H9 (cell line): ENCODE results near the gene WDR89. TPM values are rescaled to one million over a fixed set of nuclear protein-coding genes. Genes with fewer than 3 reads are reported as not detected.

Source experiments
- DNase-seq: peaks from one replicate; pipeline ENCODE4 v3.0.0-alpha.2; 2017
- H2AFZ ChIP-seq: one replicate; pipeline ENCODE4 v1.6.1; 2013; ENCODE audit warnings: mild to moderate bottlenecking, low read length, control low read depth, moderate library complexity
- H2AK5ac ChIP-seq: 2 replicates; pipeline ENCODE4 v1.6.1; 2013; ENCODE audit warnings: low read length, control low read depth, mixed read lengths; ENCODE audit not compliant: insufficient read length
- H2BK120ac ChIP-seq: one replicate; pipeline ENCODE4 v1.6.1; 2013; ENCODE audit warnings: low read depth, mild to moderate bottlenecking, low read length, control low read depth, inconsistent platforms; ENCODE audit not compliant: poor library complexity, severe bottlenecking
- H2BK12ac ChIP-seq: 2 replicates; pipeline ENCODE4 v1.6.1; 2013; ENCODE audit warnings: low read length, control low read depth, mixed read lengths, low read depth; ENCODE audit not compliant: insufficient read length
- H2BK15ac ChIP-seq: 2 replicates; pipeline ENCODE4 v1.6.1; 2013; ENCODE audit warnings: low read depth, low read length, control low read depth
- H2BK20ac ChIP-seq: one replicate; pipeline ENCODE4 v1.6.1; 2013; ENCODE audit warnings: low read depth, mild to moderate bottlenecking, low read length, control low read depth, inconsistent platforms; ENCODE audit not compliant: poor library complexity, severe bottlenecking
- H2BK5ac ChIP-seq: 2 replicates; pipeline ENCODE4 v1.6.1; 2013; ENCODE audit warnings: low read length, control low read depth, mixed read lengths; ENCODE audit not compliant: insufficient read length
- H3K14ac ChIP-seq: 2 replicates; pipeline ENCODE4 v1.6.1; 2013; ENCODE audit warnings: low read length, control low read depth; ENCODE audit not compliant: insufficient read depth
- H3K18ac ChIP-seq: 2 replicates; pipeline ENCODE4 v1.6.1; 2013; ENCODE audit warnings: low read depth, mild to moderate bottlenecking, mixed read lengths, low read length, control low read depth; ENCODE audit not compliant: insufficient read length
- H3K23ac ChIP-seq: 2 replicates; pipeline ENCODE4 v1.6.1; 2013; ENCODE audit warnings: low read length, control low read depth, mixed read lengths, low read depth; ENCODE audit not compliant: insufficient read length
- H3K23me2 ChIP-seq: 2 replicates; pipeline ENCODE4 v1.6.1; 2013; ENCODE audit warnings: low read depth, mild to moderate bottlenecking, mixed read lengths, low read length, control low read depth; ENCODE audit not compliant: insufficient read length, poor library complexity, severe bottlenecking
- H3K27ac ChIP-seq: 2 replicates; pipeline ENCODE4 v1.5.1; 2013; ENCODE audit warnings: low read length, control low read depth, mixed read lengths, low read depth; ENCODE audit not compliant: insufficient read length
- H3K27me3 ChIP-seq: 2 replicates; pipeline ENCODE4 v1.6.1; 2013; ENCODE audit warnings: low read length, control low read depth, inconsistent platforms; ENCODE audit not compliant: insufficient read depth
- H3K4ac ChIP-seq: 2 replicates; pipeline ENCODE4 v1.6.1; 2013; ENCODE audit warnings: low read depth, mild to moderate bottlenecking, control low read depth, inconsistent platforms, low read length, moderate library complexity
- H3K4me1 ChIP-seq: 2 replicates; pipeline ENCODE4 v1.6.1; 2013; ENCODE audit warnings: low read length, control low read depth, inconsistent platforms; ENCODE audit not compliant: insufficient read depth
- H3K4me2 ChIP-seq: 2 replicates; pipeline ENCODE4 v1.6.1; 2013; ENCODE audit warnings: low read length, control low read depth, mixed read lengths; ENCODE audit not compliant: insufficient read length, insufficient read depth
- H3K56ac ChIP-seq: 2 replicates; pipeline ENCODE4 v1.6.1; 2013; ENCODE audit warnings: low read depth, mild to moderate bottlenecking, mixed read lengths, low read length, control low read depth; ENCODE audit not compliant: insufficient read length
- H3K79me1 ChIP-seq: 2 replicates; pipeline ENCODE4 v1.6.1; 2013; ENCODE audit warnings: low read depth, mild to moderate bottlenecking, moderate library complexity, low read length, control low read depth, inconsistent platforms; ENCODE audit not compliant: insufficient read depth, poor library complexity, severe bottlenecking
- H3K79me2 ChIP-seq: 2 replicates; pipeline ENCODE4 v1.6.1; 2013; ENCODE audit warnings: low read length, control low read depth, inconsistent platforms; ENCODE audit not compliant: insufficient read depth
- H3K9ac ChIP-seq: 2 replicates; pipeline ENCODE4 v1.6.1; 2013; ENCODE audit warnings: low read length, control low read depth, mixed read lengths; ENCODE audit not compliant: insufficient read length; ENCODE audit errors: extremely low read depth
- H3K9me3 ChIP-seq: one replicate; pipeline ENCODE4 v1.6.1; 2013; ENCODE audit warnings: low read depth, low read length, inconsistent platforms; ENCODE audit not compliant: control insufficient read depth
- H3T11ph ChIP-seq: one replicate; pipeline ENCODE4 v1.6.1; 2013; ENCODE audit warnings: mild to moderate bottlenecking, low read length, control low read depth, inconsistent platforms
- H4K20me1 ChIP-seq: one replicate; pipeline ENCODE4 v1.6.1; 2013; ENCODE audit not compliant: control insufficient read depth, insufficient read length, insufficient read depth
- H4K5ac ChIP-seq: 2 replicates; pipeline ENCODE4 v1.6.1; 2013; ENCODE audit warnings: low read depth, mild to moderate bottlenecking, mixed read lengths, low read length, control low read depth; ENCODE audit not compliant: insufficient read length
- H4K8ac ChIP-seq: replicated peaks from 2 replicates; pipeline ENCODE4 v1.6.1; 2013; ENCODE audit warnings: low read length, control low read depth, mixed read lengths, low read depth; ENCODE audit not compliant: insufficient read length
- H4K91ac ChIP-seq: 2 replicates; pipeline ENCODE4 v1.6.1; 2013; ENCODE audit warnings: low read depth, mild to moderate bottlenecking, moderate library complexity, mixed read lengths, low read length, control low read depth; ENCODE audit not compliant: insufficient read length
- H3K27ac Mint-ChIP-seq, 3 experiments: 2 replicates in 2 of 3; 3 replicates in 1 of 3; pipeline ENCODE4 v1.8.0; 2020 to 2021; ENCODE audit warnings: mixed read lengths in 3 of 3, mild to moderate bottlenecking in 1 of 3, moderate library complexity in 1 of 3
- H3K27me3 Mint-ChIP-seq: 2 replicates; pipeline ENCODE4 v1.8.0; 2021; ENCODE audit warnings: low read depth, mild to moderate bottlenecking, moderate library complexity, mixed read lengths
- H3K36me3 Mint-ChIP-seq, 3 experiments: 2 replicates in 2 of 3; 3 replicates in 1 of 3; pipeline ENCODE4 v1.8.0; 2020 to 2021; ENCODE audit warnings: low read depth in 3 of 3, mixed read lengths in 3 of 3; ENCODE audit not compliant: insufficient read depth in 1 of 3
- H3K4me1 Mint-ChIP-seq, 2 experiments: 2 replicates each; pipeline ENCODE4 v1.8.0; 2020; ENCODE audit warnings: mixed read lengths in 2 of 2
- H3K4me3 Mint-ChIP-seq, 2 experiments: 2 replicates in 1 of 2; 3 replicates in 1 of 2; pipeline ENCODE4 v1.8.0; 2020 to 2021; ENCODE audit warnings: mild to moderate bottlenecking in 2 of 2, mixed read lengths in 2 of 2, moderate library complexity in 1 of 2
- H3K9me3 Mint-ChIP-seq, 2 experiments: 2 replicates in 1 of 2; 3 replicates in 1 of 2; pipeline ENCODE4 v1.8.0; 2020; ENCODE audit warnings: mild to moderate bottlenecking in 2 of 2, mixed read lengths in 2 of 2, moderate library complexity in 1 of 2
- WGBS: extraction: QIAGEN DNeasy Blood & Tissue Kit; methylation state at CpG from one replicate; pipeline ENCODE4 v1.1.7; 2013; ENCODE audit warnings: missing lambda C conversion rate, low lambda C conversion rate, mixed read lengths; ENCODE audit not compliant: insufficient read length; ENCODE audit errors: extremely low coverage; 5-methylcytosine and 5-hydroxymethylcytosine counted together
- total RNA-seq: library from RNA; stranded (reverse); gene quantifications from 2 replicates; pipeline ENCODE4 v1.2.1, GENCODE V29; 2021
- TF ChIP-seq, protein P1 (sequence below): fragments of 200-600 bp; sonication (generic); conservative IDR thresholded peaks from 3 replicates; pipeline ENCODE4 v1.8.0; 2021; ENCODE audit warnings: antibody characterized with exemption, mild to moderate bottlenecking

WDR89 gene
- total RNA-seq, 1 experiment from 2014 or later: 24.0 TPM

DNA sequence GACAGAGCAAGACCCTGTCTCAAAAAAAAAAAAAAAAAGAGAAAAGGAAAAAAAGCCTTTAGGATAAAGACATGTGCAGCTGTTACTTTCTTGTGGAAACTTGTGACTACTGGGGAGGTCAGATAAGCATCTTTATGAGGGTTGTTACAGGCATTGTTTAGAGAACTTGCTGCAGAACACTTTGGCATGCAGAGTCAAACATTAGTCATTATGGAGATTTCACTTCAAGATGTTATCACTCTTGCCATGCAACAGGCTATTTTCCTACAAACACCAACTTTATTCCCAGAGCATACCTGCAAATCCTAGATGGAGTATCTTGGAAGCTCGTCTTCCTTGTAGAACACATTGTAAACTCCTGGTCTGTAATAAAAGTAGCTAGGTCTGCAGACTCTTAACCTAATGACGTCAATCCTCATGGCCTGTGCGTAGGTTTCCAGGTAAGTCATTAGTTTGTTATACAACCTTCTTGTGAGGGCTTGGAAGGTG lies 36.3 kb upstream of the WDR89 start:
- Histone ChIP-seq H3K9me3 (no peaks in the 10 kb centered on the region), H3K79me2 (no peaks in the 10 kb centered on the region), H2AK5ac (no peak overlapping the region), H3K56ac (no peak overlapping the region), H2BK15ac (no peak overlapping the region), H4K5ac (no peak overlapping the region), H3T11ph (no peak overlapping the region), H2BK12ac (no peak overlapping the region), H3K79me1 (no peaks in the 10 kb centered on the region), H2BK20ac (no peak overlapping the region), H3K27me3 (no peaks in the 10 kb centered on the region), H3K4me2 (no peak overlapping the region), H3K14ac (no peak overlapping the region), H3K23ac (no peak overlapping the region), H4K91ac (no peak overlapping the region), H3K23me2 (no peaks in the 10 kb centered on the region), H2BK120ac (no peak overlapping the region), H4K8ac (no peak overlapping the region), H3K4ac (no peak overlapping the region), H4K20me1 (no peaks in the 10 kb centered on the region), H2BK5ac (no peak overlapping the region), H3K9ac (no peak overlapping the region), H3K27ac (no peak overlapping the region), H3K18ac (no peak overlapping the region), H2AFZ (no peak overlapping the region), H3K4me1 (no peaks in the 10 kb centered on the region)
- Mint-ChIP-seq H3K4me3 (no peak overlapping the region), H3K36me3 (0 out of 7 replicates have a peak, but pooled peaks cover 0 to 2% (median 0%) of the 10 kb centered on the region in 3 experiments), H3K27ac (no peak overlapping the region), H3K9me3 (no peaks in the 10 kb centered on the region), H3K27me3 (no peaks in the 10 kb centered on the region; the same call in 1 of the 2 replicates), H3K4me1 (no peaks in the 10 kb centered on the region; a peak in 1 of 4 replicates)
- DNase-seq: no peak
- no CpG with 5 or more reads among the region's 3 CpGs for WGBS
- TF ChIP-seq, protein P1, sequence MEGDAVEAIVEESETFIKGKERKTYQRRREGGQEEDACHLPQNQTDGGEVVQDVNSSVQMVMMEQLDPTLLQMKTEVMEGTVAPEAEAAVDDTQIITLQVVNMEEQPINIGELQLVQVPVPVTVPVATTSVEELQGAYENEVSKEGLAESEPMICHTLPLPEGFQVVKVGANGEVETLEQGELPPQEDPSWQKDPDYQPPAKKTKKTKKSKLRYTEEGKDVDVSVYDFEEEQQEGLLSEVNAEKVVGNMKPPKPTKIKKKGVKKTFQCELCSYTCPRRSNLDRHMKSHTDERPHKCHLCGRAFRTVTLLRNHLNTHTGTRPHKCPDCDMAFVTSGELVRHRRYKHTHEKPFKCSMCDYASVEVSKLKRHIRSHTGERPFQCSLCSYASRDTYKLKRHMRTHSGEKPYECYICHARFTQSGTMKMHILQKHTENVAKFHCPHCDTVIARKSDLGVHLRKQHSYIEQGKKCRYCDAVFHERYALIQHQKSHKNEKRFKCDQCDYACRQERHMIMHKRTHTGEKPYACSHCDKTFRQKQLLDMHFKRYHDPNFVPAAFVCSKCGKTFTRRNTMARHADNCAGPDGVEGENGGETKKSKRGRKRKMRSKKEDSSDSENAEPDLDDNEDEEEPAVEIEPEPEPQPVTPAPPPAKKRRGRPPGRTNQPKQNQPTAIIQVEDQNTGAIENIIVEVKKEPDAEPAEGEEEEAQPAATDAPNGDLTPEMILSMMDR: no peak
